Astrocyte of the spinal cord (primary cell): ENCODE results near the gene ALOX15B.

Experiments
- DNase-seq: peaks from one replicate; pipeline ENCODE4 v3.0.0; 2011; ENCODE audit warnings: low read depth, low spot score
- H3K4me3 ChIP-seq: 2 replicates; pipeline ENCODE4 v1.5.1; 2011; ENCODE audit warnings: low read depth, mild to moderate bottlenecking, low read length, moderate library complexity
- in situ Hi-C: cut with HindIII; loops from 2 replicates; pipeline ENCODE4 v1.10.0; 2017; ENCODE audit warnings: low sequenced_read_pairs
- TF ChIP-seq, protein P1 (sequence below): IDR thresholded peaks from 2 replicates; pipeline ENCODE4 v1.5.1; 2012; ENCODE audit warnings: low read depth, mild to moderate bottlenecking, low read length, inconsistent platforms

ALOX15B gene

DNA sequence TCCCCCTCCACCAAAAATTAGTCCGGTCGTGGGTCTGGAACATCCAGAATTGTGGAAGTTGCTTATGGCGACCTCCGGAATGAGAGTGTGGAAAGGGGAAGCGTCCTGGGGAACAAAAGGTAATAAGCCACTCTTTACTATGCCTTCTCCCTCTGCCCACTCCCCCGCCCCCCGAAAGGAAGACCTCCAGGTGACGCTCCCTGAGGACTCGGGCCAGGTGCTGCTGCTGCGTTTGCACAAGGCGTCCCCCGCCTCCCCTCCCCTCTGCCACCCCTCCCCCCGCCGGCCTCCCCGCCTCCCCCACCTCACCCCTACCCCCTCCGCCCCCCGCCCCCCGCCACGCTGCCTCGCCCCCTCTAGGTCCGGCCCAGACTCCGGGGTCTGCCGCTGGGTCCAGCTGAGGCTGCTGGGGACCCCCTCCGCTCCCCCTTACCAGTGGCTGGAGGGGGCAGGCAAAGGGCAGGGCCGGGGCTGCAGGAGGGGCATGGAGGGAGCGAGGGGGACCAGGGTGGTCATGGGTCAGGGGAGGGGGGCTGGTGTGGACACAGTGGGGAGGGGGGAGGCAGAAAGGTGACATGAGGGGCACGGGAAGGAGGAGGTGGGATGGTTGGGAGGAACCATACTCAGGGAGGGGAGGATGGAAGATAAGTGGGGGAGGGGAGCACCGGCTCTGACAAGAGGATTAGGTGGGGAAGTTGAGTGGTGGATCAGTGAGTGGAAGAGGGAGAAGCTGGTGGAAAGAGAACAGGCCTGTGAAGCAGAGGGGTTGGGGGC, 25.1 kb downstream of the ALOX15B start:
- no peak overlapping the region for H3K4me3 ChIP-seq
- no peak for DNase-seq
- TF ChIP-seq, protein P1, sequence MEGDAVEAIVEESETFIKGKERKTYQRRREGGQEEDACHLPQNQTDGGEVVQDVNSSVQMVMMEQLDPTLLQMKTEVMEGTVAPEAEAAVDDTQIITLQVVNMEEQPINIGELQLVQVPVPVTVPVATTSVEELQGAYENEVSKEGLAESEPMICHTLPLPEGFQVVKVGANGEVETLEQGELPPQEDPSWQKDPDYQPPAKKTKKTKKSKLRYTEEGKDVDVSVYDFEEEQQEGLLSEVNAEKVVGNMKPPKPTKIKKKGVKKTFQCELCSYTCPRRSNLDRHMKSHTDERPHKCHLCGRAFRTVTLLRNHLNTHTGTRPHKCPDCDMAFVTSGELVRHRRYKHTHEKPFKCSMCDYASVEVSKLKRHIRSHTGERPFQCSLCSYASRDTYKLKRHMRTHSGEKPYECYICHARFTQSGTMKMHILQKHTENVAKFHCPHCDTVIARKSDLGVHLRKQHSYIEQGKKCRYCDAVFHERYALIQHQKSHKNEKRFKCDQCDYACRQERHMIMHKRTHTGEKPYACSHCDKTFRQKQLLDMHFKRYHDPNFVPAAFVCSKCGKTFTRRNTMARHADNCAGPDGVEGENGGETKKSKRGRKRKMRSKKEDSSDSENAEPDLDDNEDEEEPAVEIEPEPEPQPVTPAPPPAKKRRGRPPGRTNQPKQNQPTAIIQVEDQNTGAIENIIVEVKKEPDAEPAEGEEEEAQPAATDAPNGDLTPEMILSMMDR, result no peak
- in situ Hi-C loops, result no loop called here

DNA sequence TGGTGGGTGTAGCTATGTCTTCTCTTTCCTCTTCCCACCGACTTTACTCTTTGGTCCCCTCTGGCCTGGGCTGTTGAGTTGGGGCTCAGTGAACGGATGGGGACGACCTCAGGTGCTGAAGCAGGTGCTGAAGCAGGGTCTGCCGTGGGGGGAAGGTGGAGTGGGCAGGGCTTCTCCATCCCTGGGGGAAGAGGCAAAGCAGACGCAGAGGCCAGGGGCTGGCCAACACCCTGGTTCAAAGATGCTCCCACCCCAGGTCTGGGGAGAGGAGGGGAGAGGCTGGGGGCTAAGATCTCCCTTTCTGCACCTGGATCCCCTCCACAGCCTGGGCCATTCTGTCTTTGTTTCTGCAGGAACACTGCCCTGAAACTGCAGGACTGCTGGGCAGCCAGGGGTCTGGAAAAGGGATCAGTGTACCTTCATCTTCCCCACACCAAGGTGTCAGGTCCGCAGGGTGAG, 25.7 kb downstream of the ALOX15B start:
- in situ Hi-C loops, result no loop called here
- H3K4me3 ChIP-seq, result no peak overlapping the region
- DNase-seq, result no peak
- TF ChIP-seq, protein P1, result no peak

DNA sequence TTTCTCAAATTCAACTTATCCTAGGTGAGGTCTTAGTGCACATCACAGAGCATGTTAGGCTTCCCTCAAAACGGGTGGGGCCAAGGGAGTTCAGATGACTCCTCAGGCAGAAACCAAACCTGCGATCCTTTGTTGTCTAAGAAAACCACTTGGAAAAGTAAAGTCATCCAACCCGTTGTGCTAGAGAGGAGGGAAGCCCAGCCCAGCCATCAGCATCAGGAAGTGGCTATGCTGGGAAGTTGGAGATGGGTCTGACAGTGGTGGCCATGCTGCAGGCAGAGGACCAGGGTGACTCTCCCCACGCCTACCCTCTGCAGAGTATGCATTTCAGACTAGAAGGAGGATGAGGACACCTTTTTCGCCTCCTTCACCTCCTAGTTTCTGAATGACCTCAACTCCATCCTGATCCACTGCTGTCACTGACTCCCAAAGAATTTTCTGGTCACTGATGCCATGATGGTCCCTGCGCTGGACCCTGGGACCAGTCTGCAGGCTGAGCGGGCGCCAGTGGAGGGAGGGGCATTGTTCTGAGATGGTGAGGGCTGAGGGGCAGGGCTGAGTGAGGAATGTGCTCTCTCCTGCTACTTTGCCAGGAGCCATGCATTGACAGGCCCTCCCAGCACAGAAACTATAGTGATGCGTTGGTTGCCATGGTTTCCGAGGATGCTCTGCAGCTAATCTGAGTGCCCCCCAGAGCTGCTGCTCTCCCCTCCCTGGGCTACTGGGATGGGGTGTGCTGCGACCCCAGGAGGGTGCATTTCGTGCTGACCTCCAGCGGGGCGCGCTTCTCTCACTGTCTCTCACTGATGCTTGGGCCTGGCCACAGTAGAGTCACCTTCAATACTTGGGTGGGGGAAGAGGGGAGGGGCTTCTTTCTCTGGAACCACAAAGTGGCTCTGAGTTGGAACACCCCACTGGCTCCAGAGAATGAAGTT, 28.2 kb downstream of the ALOX15B start:
- H3K4me3 ChIP-seq, result no peak overlapping the region
- in situ Hi-C loops, result no loop called here
- TF ChIP-seq, protein P1, result no peak
- no peak for DNase-seq

DNA sequence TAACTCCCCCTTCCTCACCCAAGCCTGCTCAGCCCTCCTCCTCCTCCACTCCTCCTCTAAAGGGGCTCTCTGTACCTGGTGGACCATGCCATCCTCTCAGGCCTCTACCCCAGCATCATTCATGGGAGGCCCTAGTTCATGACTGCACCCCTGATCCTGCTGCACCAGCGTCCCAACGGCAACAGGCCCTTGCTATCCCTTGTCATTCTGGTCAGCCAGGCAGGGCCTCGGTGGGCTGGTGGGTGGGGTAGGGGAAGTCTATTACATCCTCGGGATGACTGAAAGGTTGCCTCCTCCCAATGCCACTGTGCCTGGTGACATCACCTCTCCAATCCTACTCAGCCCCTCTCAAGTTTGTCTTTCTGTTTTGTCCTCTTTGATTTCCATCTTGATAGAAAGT, 28.9 kb downstream of the ALOX15B start:
- DNase-seq, result no peak

DNA sequence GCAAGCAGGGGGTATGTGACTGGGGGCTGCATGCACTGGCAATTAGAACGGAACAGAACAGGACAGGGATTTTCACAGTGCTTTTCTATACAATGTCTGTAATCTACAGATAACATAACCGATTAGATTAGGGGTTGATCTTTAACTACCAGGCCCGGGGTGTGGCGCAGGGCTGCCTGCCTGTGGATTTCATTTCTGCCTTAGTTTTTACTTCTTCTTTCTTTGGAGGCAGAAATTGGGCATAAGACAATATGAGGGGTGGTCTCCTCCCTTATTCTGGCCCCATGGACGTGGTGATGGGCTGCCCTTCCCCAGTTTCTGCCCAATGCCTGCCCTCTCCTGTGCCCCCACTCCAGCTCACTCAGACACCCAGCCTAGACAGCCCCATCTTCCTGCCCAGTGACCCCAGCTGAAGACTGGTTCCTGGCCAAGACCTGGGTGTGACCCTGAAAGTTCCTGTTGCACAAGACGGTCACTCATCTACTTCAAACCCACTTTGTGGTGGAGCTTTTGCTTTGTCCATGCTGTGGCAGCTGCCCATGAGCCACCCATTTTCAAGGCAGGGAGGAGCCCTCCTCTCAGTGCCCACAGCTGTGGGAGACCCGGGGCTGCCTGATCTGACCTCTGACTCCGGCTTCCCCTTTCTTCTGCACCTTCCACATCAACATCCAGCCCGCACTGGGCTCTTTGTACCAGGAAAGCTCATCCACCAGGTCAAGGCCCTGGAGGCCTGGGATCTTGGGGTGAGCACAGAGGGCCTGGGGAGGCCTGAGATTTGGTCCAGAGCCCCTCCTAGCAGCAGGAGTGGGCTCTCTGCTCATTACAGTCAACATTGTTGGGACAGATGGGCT, 30.1 kb downstream of the ALOX15B start:
- in situ Hi-C loops, result no loop called here
- no peak overlapping the region for H3K4me3 ChIP-seq
- TF ChIP-seq, protein P1, result no peak
- no peak for DNase-seq

More for the DNA sequence above, 28.9 kb downstream of the ALOX15B start:
- TF ChIP-seq, protein P1, result no peak
- H3K4me3 ChIP-seq, result no peak overlapping the region
- in situ Hi-C loops, result no loop called here

DNA sequence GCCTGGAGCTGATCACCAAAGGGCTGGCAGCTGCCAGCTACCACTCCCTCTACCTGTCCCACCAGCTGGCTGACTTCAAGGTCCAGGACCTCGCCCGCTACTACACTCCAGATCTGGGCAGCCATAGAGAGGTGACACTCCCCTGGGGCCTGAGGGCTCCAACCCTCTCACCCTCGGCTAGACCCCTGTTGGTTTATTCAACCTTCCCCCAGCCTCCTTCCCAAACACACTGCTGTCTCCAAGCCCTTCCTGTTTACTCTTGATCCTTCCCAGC, 30.7 kb downstream of the ALOX15B start:
- TF ChIP-seq, protein P1, result no peak
- in situ Hi-C loops, result no loop called here
- no peak overlapping the region for H3K4me3 ChIP-seq
- DNase-seq, result no peak
